Measurements from ENCODE around the gene EID2. TPM values are rescaled to one million over a fixed set of nuclear protein-coding genes. Genes with fewer than 3 reads are reported as not detected.
A peak's percentile ranks its signal among the peaks of the same experiment; 100 is the strongest.

EID2 gene
- total and polyA plus RNA-seq, 2 experiments from 2014 or later: 20.3 to 75.0 TPM

DNA sequence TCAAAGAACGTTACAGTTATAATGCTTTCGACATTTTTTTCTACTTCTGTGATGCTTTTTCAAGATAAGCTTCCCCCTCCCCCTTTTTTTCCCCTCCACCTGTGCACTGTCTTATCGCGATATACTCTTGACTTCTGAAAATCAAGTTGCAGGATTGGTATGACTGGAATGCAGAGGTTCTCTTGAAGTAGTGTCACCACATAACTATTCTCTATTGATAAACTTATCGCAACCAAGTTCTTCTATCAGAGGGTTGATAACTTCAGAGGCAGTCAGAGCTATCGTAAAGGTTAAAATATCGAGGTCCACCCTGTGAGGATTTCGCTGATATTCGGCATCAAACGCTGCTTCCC, 820 bp downstream of the EID2 start:
- H3K9me3 ChIP-seq (ENCODE audit: low read depth): no peaks in the 10 kb centered on the region
- no peaks in the 10 kb centered on the region for H3K36me3 ChIP-seq
- peak overlapping the region; percentile 99 for H3K27ac ChIP-seq
- DNase-seq (ENCODE audit: low read depth in 1 of 2, low spot score in 1 of 2): peak in 1 of 2 donors; percentile 54
- peak overlapping the region; percentile 90 for H3K4me3 ChIP-seq
- peaks cover 8% of the 10 kb centered on the region for H3K4me1 ChIP-seq (ENCODE audit: low read depth)
- TF ChIP-seq, protein P1, sequence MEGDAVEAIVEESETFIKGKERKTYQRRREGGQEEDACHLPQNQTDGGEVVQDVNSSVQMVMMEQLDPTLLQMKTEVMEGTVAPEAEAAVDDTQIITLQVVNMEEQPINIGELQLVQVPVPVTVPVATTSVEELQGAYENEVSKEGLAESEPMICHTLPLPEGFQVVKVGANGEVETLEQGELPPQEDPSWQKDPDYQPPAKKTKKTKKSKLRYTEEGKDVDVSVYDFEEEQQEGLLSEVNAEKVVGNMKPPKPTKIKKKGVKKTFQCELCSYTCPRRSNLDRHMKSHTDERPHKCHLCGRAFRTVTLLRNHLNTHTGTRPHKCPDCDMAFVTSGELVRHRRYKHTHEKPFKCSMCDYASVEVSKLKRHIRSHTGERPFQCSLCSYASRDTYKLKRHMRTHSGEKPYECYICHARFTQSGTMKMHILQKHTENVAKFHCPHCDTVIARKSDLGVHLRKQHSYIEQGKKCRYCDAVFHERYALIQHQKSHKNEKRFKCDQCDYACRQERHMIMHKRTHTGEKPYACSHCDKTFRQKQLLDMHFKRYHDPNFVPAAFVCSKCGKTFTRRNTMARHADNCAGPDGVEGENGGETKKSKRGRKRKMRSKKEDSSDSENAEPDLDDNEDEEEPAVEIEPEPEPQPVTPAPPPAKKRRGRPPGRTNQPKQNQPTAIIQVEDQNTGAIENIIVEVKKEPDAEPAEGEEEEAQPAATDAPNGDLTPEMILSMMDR (IDR thresholded peaks at IDR 0.05; ENCODE audit: low read depth, low read length): no peak
- no peaks in the 10 kb centered on the region for H3K27me3 ChIP-seq

DNA sequence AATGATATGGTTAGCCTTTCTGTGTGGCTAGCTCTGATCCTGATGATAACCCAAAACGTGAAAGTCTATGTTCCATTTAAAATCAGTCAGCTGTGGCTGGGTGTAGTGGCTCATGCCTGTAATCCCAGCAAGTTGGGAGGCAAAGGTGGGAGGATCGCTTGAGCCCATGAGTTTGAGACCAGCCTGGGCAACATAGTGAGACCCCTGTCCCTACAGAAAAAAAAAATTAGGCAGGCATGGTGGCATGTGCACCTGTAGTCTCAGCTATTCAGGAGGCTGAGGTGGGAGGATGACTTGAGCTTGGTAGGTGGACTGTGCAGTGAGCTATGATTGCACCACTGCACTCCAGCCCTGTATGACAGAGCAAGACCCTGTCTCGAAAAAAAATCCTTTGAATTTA, 6.2 kb downstream of the EID2 start:
- no peaks in the 10 kb centered on the region for H3K36me3 ChIP-seq
- no peak overlapping the region for H3K4me3 ChIP-seq
- H3K27me3 ChIP-seq: no peaks in the 10 kb centered on the region
- no peak for DNase-seq (ENCODE audit: low read depth in 1 of 2, low spot score in 1 of 2)
- no peak overlapping the region for H3K27ac ChIP-seq
- H3K4me1 ChIP-seq (ENCODE audit: low read depth): peaks cover 7% of the 10 kb centered on the region
- no peaks in the 10 kb centered on the region for H3K9me3 ChIP-seq (ENCODE audit: low read depth)
- TF ChIP-seq, protein P1 (IDR thresholded peaks at IDR 0.05; ENCODE audit: low read depth, low read length): no peak

DNA sequence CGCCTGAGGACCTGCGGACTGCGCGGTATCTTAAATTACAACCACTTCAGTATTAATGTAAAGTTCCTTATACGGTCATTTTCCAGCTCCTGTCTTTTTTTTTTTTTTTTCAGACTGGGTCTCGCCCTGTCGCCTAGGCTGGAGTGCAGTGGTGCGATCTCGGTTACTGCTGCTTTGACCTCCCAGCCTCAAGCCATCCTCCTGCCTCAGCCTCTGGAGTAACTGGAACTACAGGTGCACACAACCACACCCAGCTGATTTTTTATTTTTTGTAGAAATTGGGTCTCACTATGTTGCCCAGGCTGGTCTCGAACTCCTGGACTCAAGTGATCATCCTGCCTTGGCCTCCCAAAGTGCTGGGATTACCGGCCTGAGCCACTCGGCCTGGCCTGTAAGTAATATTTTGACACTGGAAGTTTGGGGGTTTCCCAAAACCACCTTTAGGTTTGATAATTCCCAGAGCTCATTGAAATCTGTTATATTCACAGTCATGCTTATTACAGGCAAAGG, 6.9 kb downstream of the EID2 start:
- no peaks in the 10 kb centered on the region for H3K27me3 ChIP-seq
- TF ChIP-seq, protein P1 (IDR thresholded peaks at IDR 0.05; ENCODE audit: low read depth, low read length): no peak
- H3K36me3 ChIP-seq: no peaks in the 10 kb centered on the region
- H3K27ac ChIP-seq: no peak overlapping the region
- no peak for DNase-seq (ENCODE audit: low read depth in 1 of 2, low spot score in 1 of 2)
- H3K4me3 ChIP-seq: no peak overlapping the region
- H3K4me1 ChIP-seq (ENCODE audit: low read depth): no peaks in the 10 kb centered on the region
- H3K9me3 ChIP-seq (ENCODE audit: low read depth): no peaks in the 10 kb centered on the region

DNA sequence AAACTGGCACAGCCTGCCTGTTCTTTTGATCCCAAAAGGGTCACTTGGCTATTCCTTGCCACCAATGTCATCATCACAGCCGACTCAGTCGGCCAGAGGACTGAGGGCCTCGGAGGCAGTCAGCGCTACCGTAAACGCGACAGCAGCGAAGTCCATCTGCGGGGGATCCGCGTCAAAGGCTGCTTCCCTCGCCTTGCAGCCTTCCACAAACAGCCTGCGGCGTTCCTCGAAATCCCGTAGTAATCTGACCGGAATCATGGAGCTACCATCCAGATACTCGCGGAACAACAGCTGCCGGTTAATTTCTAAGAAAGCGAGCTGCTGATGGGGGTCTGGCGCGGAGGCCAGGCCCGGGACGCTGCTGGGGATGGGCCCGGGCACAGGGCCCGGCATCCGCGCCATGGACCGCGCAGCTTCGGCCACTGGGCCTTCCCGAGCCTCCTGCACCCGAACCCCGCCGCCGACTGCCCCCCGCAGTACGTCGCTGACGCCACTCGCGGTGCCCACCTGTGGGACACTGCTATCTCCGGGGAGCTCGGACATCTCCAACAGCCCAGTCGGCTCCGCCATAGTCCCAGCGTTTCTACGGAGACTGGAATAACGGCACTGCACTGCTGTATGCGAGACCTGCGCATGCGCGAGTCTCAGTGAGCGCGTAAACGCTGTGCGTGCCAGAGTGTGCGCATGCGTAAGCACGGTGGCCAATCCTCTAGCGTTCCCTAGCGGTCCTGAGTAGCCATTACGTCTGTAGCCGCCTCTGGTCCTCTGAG, 7.5 kb downstream of the EID2 start, which contains the start of gene EID2B:
TSS of gene EID2B (minus strand) at position 620 of the 770 bp plus-strand sequence. CDS start at position 570, 50 bp downstream.
- Histone ChIP-seq H3K27me3 (no peaks in the 10 kb centered on the region), H3K36me3 (no peaks in the 10 kb centered on the region), H3K4me1 (ENCODE audit: low read depth) (no peaks in the 10 kb centered on the region), H3K9me3 (ENCODE audit: low read depth) (no peaks in the 10 kb centered on the region), H3K4me3 (peak within 1 kb of the TSS; percentile 65), H3K27ac (peak within 1 kb of the TSS; percentile 26)
- peak; percentile 97 to 99 for DNase-seq (ENCODE audit: low read depth in 1 of 2, low spot score in 1 of 2)
- TF ChIP-seq, protein P1 (IDR thresholded peaks at IDR 0.05; ENCODE audit: low read depth, low read length): peak; percentile 94

DNA sequence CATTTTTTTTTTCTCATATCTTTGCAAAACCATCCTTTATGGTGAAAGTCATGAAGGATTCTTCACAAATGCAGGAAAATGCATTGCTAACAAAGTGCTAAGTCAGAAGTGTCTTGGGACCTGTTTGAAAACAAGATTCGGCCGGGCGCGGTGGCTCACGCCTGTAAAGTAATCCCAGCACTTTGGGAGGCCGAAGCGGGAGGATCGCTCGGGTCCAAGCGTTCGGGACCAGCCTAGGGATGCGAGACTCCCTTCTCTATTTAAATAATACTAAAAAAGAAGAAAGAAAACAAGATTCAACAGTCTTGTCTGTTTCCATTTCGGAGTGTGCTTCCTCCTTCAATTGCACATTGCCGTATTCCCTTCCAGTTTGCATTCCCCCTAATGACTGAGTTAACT, 8.1 kb downstream of the EID2 start:
- DNase-seq (ENCODE audit: low read depth in 1 of 2, low spot score in 1 of 2): no peak
- Histone ChIP-seq H3K36me3 (no peaks in the 10 kb centered on the region), H3K27ac (peak overlapping the region; percentile 26), H3K9me3 (ENCODE audit: low read depth) (no peaks in the 10 kb centered on the region), H3K27me3 (no peaks in the 10 kb centered on the region), H3K4me3 (peak overlapping the region; percentile 65), H3K4me1 (ENCODE audit: low read depth) (no peaks in the 10 kb centered on the region)
- TF ChIP-seq, protein P1 (IDR thresholded peaks at IDR 0.05; ENCODE audit: low read depth, low read length): no peak

Measured in cardiac muscle cell (in vitro differentiated cells and primary cell).